ENCODE data around the gene MMP3. TPM values are rescaled to one million over a fixed set of nuclear protein-coding genes. Genes with fewer than 3 reads are reported as not detected.

Gene MMP3
- polyA plus RNA-seq: not detected in 2 replicates

GRCh38 chr11:102843489-102843888 lies at the start of gene MMP3:
Gene MMP3, minus strand, starts transcription at chr11:102843609. Its CDS starts 63 bp downstream, at chr11:102843546.

GRCh38 chr11:102874852-102875251 lies 31.4 kb upstream of the MMP3 start, which contains the start of gene MMP12:
Gene MMP12, minus strand, starts transcription at chr11:102874982. Its CDS starts 45 bp downstream, at chr11:102874937.

GRCh38 chr11:102798012-102798746 lies 45.2 kb downstream of the MMP3 start, which contains the start of gene MMP1:
Gene MMP1, minus strand, starts transcription at chr11:102798160. Its CDS starts 68 bp downstream, at chr11:102798092.

Other genes starting within 250 kb of the MMP3 start
- not detected in 2 replicates for gene MMP20, start 218.3 kb downstream of the MMP3 start, polyA plus RNA-seq
- gene MMP27, start 137.8 kb downstream of the MMP3 start, polyA plus RNA-seq: not detected in 2 replicates
- gene MMP8, start 118.7 kb downstream of the MMP3 start, polyA plus RNA-seq: not detected in 2 replicates
- not detected in 2 replicates for gene MMP10, start 63.0 kb downstream of the MMP3 start, polyA plus RNA-seq
- 0.69 TPM in 1 of 2 replicates, not detected in the other for gene MMP1, start 45.4 kb downstream of the MMP3 start, polyA plus RNA-seq
- gene MMP12, start 31.4 kb upstream of the MMP3 start, polyA plus RNA-seq: not detected in 2 replicates
- gene MMP13, start 112.1 kb upstream of the MMP3 start, polyA plus RNA-seq: not detected in 2 replicates
- 160 and 235 TPM in 2 replicates for gene DCUN1D5, start 248.6 kb upstream of the MMP3 start, polyA plus RNA-seq